Stimulated activated CD4-positive, alpha-beta T cell treated with anti-CD3 and anti-CD28 coated beads, Interleukin-2, amount 100 ng/mL, for 24 hours (primary cell): Measurements from ENCODE around the gene TMEM202.
"Not testable (repeated sequence)": the region's sequence is repeated elsewhere in the genome, so short reads cannot be mapped to it uniquely, and the experiment has no call there.

Experiments used
- DNase-seq, 2 donors: peaks; one replicate each; pipeline ENCODE4 v3.0.0-alpha.2; 2020

The TMEM202 gene

DNA sequence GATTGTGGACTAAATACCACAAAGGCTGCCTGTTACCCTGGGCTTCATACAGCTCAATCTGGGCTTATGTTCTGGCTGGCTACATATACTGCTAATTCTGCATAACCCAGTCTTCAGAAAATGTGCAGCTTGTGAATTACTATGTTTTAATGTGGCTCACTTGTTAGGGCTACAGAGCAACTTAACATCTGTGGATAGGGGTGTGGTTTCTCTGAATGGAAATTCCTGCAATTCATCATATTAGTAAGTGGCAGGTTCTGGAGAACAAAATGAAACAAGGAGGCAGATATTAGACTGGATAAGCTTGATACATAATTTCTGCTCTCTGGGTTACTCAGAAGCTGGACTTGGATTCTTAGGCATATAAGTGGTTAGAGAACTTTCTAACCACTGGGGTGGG, 6.7 kb downstream of the TMEM202 start:
- DNase-seq, result no peak

DNA sequence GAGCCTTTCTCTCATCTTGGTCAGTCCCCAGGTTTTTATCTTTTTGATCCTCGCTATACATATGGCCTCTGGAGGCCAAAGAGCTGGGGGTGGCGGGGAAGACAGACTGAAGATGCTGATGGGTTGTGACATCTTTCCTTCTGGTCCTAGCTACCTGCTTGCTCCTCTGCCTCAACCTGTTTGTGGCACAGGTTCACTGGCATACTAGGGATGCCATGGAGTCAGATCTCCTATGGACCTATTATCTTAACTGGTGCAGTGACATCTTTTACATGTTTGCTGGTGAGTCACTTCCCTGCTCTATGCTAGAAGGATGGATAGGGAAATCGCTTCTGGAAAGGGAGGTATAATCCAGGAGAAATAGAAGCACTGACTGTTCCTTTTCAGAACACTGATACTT, 8.8 kb downstream of the TMEM202 start:
- DNase-seq, result no peak

DNA sequence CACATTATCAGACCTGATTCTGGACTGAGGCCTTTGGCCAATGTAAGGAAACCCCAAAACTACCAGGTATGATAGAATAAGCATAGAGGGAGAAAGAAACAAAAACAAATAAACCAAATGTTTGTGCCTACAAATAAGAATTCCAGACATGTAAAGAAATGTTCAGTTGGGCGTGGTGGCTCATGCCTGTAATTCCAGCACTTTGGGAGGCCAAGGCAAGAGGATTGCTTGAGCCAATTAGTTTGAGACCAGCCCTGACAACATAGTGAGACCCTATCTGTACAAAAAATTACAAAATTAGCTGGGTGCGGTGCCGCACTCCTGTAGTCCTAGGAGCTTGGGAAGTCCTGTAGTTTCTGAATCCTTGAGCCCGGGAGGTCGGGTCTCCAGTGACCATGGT, 13.0 kb downstream of the TMEM202 start:
- DNase-seq, result no peak

DNA sequence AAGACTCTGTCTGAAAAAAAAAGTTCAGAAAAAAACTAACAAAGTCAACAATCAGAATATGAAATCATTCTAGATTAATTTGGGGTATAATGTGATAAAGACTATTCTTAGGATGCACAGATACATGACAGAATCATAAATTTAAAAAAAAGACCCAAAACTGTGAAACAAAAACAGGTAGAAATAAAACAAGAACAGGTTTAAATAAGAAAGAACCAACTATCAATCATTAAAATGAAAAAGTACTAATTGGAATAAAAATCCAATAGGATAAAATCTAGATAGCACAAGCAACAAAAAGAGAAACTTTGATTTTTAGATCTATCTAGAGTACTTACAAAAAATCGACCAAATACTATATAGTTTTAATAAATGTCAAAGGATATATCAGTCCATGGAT, 13.4 kb downstream of the TMEM202 start:
- no peak for DNase-seq

DNA sequence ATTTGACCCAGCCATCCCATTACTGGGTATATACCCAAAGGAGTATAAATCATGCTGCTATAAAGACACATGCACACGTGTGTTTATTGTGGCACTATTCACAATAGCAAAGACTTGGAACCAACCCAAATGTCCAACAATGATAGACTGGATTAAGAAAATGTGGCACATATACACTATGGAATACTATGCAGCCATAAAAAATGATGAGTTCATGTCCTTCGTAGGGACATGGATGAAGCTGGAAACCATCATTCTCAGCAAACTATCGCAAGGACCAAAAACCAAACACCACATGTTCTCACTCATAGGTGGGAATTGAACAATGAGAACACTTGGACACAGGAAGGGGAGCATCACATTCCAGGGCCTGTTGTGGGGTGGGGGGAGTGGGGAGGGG, 15.2 kb downstream of the TMEM202 start:
- DNase-seq, result not testable (repeated sequence)

DNA sequence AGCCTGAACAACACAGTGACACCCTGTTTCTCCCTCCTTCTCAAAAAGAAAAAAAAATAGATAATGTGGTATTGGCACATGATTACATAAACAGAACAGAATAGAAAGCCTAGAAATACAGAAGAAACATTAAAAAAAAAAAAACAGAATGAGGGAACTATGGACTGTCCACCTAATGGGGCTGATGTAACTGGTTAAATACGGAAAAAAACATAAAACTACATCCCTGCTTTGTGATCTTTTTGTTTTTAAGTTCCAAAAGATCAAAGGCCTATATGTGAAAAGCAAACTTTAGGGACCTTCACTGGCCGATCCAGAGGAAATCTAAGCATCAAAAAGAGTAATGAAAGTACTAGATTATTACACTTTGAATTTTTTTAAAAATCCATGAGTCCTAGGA, 17.2 kb downstream of the TMEM202 start:
- no peak for DNase-seq

DNA sequence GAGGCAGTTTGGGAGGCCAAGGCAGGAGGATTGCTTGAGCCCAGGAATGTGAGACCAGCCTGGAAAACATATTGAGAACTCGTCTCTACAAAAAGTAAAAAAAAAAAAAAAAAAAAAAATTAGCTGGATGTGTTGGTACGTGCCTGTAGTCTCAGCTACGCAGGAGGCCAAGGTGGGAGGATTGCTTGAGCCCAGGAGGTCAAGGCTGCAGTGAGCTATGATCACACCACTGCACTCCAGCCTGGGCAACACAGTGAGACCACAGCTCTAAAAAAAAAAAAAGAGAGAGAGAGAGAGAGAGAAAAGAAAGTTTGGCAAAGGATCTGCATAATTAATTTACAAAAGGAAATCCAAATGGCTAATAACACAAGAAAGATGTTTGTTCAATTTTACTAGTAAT, 21.7 kb downstream of the TMEM202 start:
- DNase-seq, result not testable (repeated sequence)

DNA sequence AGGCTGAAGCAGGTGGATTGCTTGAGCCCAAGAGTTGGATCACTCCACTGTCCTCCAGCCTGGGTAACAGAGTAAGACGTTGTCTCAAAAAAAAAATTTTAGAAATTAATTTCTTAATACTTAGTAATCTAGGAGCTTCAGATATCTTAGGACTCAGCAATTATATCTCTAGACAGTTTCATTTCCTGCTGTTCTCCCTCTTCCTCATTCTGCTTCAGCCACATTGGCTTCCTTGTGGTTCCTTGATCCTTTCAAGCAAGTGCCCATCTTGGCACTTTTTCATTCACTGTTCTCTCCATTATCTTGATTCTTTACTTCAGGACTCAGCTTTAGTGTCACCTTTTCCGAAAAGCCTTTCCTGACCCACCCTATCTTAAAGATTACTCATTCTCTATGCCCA, 22.5 kb downstream of the TMEM202 start:
- no peak for DNase-seq

DNA sequence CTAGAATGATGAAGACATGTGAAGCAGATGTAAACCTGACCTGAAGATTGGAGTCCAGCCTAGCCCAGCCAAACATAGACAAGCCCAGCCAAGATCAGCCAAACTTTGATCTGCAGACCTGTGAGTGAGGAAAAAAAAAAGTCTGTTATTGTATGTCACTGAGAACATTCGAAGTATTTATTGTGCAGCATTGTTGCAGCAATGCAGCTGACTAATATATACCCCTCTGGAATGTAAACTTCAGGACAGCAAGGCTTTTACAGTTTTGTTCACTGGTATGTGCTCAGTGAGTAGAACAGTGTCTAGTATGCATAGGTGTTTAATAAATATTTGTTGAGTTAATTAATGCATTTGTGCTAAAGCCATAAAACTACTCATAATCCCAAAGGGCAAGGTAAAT, 23.4 kb downstream of the TMEM202 start:
- DNase-seq, result no peak

DNA sequence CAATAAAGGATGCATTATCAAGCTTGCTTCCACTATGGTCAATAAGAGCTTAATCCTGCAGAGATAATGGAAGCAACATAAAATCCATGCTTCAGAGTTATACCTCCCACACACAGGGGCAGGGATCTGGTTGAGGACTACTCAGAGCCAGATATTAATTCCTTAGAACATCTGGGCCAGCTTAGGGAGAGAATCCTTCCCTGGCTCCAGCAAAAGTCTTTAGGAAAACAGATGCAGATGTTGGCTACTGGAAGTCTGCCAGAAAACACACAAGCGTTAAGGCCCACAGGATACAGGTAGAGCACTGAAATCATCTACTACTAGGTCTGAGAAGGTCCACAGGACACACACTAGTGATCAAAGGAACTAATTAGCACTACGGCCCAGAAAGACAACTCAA, 25.2 kb downstream of the TMEM202 start:
- no peak for DNase-seq

DNA sequence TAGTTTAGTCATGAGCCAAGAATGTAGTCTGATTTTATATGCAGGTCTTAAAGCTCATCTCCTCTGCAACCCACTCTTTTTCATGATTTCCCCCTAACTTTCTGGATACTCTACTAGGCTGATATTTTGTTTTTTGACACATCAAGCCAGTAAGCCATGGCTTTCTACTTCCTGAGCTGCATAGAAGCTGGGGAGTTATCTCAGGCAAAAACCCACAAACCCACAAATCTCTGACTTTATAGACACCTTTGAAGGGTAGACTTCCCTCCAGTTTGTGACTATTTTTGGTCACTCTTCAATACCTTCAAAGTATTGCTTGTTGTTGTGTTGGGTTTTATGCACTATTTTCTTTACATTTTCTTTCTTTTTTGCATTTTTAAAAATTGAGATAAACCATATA, 28.6 kb downstream of the TMEM202 start:
- no peak for DNase-seq

DNA sequence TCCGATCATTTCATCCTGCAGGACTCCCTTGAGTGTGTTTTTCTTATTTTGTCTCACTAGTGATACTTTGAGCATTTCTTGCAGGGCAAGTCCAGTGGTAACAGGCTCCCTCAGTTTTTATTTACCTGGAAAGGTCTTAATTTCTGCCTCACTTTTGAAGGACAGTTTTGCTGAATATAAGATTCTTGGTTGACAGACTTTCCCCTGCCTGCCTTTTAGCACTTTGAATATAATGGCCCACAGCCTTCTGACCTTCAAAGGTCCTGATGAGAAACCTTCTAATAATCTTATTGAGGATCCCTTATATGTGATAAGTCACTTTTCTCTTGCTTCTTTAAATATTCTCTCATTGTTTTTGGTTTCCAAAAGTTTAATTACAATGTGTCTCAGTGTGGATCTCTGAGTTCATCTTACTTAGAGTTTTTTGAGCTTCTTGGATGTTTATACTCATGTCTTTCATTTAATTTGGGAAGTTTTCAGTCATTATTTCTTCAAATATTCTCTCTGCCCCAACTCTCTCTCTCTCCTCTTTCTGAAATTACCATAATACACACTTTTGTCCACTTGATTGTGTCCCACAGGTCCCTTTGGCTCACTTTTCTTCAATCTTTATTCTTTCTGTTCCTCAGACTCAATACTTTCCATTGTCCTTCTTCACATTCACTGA, 39.7 kb downstream of the TMEM202 start:
- no peak for DNase-seq

DNA sequence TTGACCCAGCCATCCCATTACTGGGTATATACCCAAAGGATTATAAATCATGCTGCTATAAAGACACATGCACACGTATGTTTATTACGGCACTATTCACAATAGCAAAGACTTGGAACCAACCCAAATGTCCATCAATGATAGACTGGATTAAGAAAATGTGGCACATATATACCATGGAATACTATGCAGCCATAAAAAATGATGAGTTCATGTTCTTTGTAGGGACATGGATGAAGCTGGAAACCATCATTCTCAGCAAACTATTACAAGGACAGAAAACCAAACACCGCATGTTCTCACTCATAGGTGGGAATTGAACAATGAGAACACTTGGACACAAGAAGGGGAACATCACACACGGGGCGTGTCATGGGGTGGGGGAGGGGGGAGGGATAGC, 44.7 kb downstream of the TMEM202 start:
- not testable (repeated sequence) for DNase-seq

DNA sequence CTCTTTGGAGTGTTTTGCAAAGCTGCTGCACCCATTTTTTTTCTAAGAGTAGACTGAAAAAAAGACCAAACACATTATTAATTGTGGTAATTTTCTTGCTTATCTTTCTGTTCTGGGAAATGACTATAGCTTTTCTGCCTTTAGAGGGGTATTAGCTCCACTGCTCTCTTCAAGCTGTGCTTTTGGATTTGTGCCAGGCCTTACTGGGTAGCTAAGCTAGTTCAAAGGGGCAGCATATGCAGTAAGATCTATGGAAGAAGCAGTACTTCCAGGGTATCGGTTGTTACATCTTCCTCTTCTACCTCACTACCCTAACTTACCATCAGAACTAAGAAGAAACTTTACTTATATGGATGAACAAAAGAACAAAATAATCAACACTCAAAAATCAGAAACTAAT, 47.3 kb downstream of the TMEM202 start:
- no peak for DNase-seq

DNA sequence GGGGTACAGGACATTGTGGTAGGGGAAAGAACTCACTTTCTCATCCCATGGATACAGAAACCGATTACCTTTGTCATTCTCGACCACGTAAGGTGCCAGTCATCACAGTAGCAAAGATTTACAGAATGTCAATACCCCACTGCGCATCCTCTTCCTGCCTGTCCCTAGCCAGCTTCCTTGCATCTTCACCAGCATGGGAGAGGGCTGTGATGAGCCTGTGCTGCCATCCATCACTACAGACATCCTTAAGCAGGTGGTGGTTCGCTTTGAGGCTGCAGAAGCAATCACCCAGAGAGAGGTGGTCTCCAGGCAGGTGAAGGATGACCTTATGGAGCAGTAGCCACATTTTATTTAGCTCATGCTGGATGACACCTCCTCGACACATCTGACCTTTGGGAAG, 52.7 kb downstream of the TMEM202 start:
- no peak for DNase-seq

DNA sequence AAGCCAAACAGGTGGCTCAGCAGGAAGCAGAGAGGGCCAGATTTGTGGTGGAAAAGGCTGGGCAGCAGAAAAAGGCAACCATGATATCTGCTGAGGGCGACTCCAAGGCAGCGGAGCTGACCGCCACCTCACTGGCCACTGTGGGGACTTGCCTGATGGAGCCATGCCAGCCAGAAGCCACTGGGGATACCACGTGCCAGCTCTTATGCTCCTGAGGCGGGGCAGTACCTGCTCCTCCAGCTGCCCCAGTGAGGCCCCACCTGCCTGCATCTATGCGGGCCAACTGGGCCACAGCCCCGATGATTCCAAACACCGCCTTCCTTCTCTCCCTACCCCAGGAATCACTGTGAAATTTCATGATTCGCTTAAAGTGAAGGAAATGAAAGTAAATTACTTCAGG, 53.1 kb downstream of the TMEM202 start:
- DNase-seq, result no peak

DNA sequence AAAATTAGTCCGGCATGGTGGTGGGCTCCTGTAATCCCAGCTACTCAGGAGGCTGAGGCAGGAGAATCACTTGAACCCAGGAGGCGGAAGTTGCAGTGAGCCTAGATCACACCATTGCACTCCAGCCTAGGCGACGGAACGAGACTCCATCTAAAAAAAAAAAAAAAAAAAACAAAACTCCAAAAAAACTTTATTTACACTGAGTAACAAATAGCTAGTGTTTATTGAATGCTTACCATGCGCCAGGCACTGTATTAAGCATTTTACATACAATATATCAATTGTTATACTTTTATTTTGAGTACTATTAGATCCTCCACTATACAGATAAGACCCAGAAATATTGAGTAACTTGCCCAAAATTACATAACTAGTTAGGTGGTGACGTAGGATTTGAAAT, 58.6 kb downstream of the TMEM202 start:
- DNase-seq, result no peak
